Thyroid gland (tissue), 4 donors: ENCODE results near the gene DNAJC3.

Experiments
- CTCF ChIP-seq, 6 experiments: fragments of 200-600 bp in 3 of 6; fragments of 450-650 bp in 3 of 6; sonication (generic) in 3 of 6; IDR thresholded peaks; one replicate each; pipeline ENCODE4 v1.5.1; 2016 to 2019; ENCODE audit warnings: antibody characterized with exemption in 6 of 6, mild to moderate bottlenecking in 2 of 6, inconsistent platforms in 1 of 6, moderate library complexity in 1 of 6
- POLR2A ChIP-seq, 2 donors: fragments of 450-650 bp; IDR thresholded peaks; one replicate each; pipeline ENCODE4 v1.6.1; 2017; ENCODE audit warnings: antibody characterized with exemption in 2 of 2, mild to moderate bottlenecking in 2 of 2, moderate library complexity in 1 of 2

DNA sequence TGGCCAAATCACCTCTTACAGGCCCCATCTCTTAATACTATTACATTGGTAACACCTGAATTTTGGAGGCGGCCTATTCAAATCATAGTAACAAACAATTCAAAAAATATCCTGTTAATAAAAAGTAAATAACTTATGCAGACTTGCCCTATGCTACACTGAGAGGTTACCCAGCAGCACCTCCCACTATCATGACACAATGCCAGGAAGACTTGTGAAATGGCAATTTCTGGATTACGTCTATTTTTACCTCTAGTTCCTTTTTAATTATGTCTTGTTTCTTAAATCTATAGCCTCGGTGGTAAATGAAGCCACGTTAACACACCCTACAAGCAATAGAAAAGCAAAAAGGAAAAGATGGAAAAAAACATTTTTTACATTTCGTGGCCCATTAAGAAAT, 26.2 kb upstream of the DNAJC3 start:
- TF ChIP-seq CTCF (IDR thresholded peaks at IDR 0.05) (no peak), POLR2A (IDR thresholded peaks at IDR 0.05) (no peak)
